NCI-H2107 treated with DMSO at 0.1 percent for 48 hours (cell line): ENCODE results near the gene ANKRD27.

Experiments
- DNase-seq: peaks from one replicate; lab custom pipeline; 2025; ENCODE audit not compliant: unreplicated experiment; lab: John Stamatoyannopoulos, UW

ANKRD27 gene

DNA sequence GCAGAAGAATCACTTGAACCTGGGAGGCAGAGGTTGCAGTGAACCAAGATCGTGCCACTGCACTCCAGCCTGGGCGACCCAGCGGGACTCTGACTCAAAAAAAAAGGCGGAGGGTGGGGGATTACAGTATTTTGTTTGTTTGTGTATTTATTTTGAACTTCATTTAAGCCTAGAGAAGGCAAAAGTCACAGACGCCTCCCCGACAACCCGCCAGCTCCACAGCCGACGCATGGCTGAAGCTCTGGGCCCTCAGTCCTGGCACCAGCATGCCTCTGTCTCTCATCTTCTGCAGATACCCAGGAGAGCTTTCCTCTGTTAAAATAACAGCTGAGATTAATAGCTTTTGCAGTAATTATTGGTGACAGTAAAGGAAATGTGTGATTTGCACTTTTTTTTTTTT lies 111.2 kb downstream of the ANKRD27 start:
- DNase-seq, result no peak

DNA sequence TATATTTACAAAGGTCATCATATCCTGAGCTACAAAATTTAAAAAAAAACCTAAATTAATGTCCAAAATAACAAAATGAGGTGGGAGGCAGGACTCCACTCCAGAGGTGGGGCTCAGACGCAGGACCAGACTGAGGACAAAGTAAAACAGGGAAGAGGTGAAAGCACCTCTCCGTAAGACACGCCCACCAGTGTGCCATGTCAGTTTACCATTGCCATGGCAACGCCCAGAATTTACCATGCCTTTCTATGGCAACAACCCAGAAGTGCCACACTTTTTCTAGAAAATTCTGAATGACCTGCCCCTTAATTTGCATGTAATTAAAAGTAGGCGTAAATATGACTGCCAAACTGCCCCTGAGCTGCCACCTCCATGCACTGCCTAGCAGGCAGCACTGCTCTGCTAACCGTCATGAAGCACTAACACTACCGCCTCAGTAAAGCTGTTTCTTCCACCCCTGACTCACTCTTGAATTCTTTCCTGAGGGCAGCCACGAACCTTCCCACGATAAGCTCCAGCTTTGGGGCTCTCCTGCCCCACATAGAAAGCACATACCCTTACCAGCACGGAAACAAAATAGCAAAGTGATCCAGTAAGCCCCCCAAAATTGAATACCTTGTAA lies 116.3 kb downstream of the ANKRD27 start:
- DNase-seq, result no peak

DNA sequence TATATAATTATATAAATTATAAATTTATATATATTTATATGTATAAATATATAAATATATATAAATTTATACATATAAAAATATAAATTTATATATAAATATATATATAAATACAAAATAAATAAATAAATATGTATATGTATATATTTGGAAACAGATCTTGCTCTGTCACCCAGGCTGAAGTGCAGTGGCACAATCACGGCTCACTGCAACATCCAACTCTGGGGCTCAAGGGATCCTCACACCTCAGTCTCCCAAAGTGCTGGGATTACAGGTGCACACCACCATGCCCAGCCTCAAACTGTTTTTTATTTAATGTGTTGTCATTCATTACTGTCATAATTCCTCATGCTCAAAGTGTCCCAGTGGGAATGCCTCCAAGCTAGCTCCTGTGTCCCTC lies 119.2 kb downstream of the ANKRD27 start:
- DNase-seq, result no peak

DNA sequence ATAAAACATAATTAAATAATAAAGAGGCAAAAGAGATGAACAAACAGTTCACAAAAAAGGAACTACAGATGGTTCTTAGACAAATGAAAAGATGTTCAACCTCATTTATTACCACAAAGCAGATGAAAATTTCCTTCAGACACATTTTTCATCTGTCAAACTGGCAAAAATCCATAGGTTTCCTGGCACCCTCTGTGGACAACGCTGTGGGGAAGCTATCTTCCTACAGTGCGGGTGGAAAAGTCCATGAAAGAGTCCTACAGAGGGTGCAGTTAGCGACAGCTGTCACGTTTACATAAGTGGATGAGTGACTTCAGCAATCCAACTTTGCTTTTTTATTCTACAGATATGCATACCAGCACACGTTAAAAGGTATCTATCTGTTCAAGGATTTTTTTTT lies 124.3 kb downstream of the ANKRD27 start:
- no peak for DNase-seq
